Caco-2 (cell line): Measurements from ENCODE around the gene ANKRD2. TPM values are rescaled to one million over a fixed set of nuclear protein-coding genes. Genes with fewer than 3 reads are reported as not detected.

Experiments used
- BruUV-seq: library from RNA; stranded (reverse); fragments of 400-500 nt; replicated peaks from 2 replicates; lab custom pipeline; 2021; lab: Mats Ljungman, UMichigan
- CTCF ChIA-PET: fragments of 300-600 bp; sonication (Branson Sonifier 250); formaldehyde crosslinking; loops from one replicate; lab custom pipeline; 2022; ENCODE audit warnings: antibody characterized with exemption; lab: Charles Lee
- POLR2A ChIA-PET: fragments of 300-600 bp; sonication (Branson Sonifier 250); formaldehyde crosslinking; loops from one replicate; lab custom pipeline; 2022; ENCODE audit warnings: antibody characterized with exemption; lab: Charles Lee
- DNase-seq, 2 experiments: peaks; one replicate each; pipeline versions ENCODE4 v3.0.0 to v3.0.0-alpha.2; 2020 to 2022
- H3K27me3 ChIP-seq: replicated peaks from 2 replicates; pipeline ENCODE4 v1.6.0; 2011; ENCODE audit warnings: low read length; ENCODE audit not compliant: control insufficient read depth, insufficient read depth
- H3K36me3 ChIP-seq: 2 replicates; pipeline ENCODE4 v1.5.1; 2011; ENCODE audit warnings: low read length; ENCODE audit not compliant: control insufficient read depth, insufficient read depth
- H3K4me1 ChIP-seq: fragments of 250-450 bp; sonication (Bioruptor Pico); 2 replicates; pipeline ENCODE4 v1.5.1; 2020; ENCODE audit warnings: mild to moderate bottlenecking
- H3K4me3 ChIP-seq: 2 replicates; pipeline ENCODE4 v1.5.1; 2011; ENCODE audit warnings: low read depth, mild to moderate bottlenecking, control low read depth, low read length
- H3K9me3 ChIP-seq: fragments of 250-450 bp; sonication (Bioruptor Pico); 2 replicates; pipeline ENCODE4 v1.5.1; 2020; ENCODE audit warnings: mild to moderate bottlenecking, moderate library complexity
- H3K27ac Mint-ChIP-seq: one replicate; pipeline ENCODE4 v1.8.0; 2022; ENCODE audit warnings: mixed read lengths; ENCODE audit not compliant: unreplicated experiment
- H3K27me3 Mint-ChIP-seq: one replicate; pipeline ENCODE4 v1.8.0; 2022; ENCODE audit warnings: mixed read lengths; ENCODE audit not compliant: insufficient read depth, unreplicated experiment
- H3K36me3 Mint-ChIP-seq: one replicate; pipeline ENCODE4 v1.8.0; 2022; ENCODE audit warnings: mild to moderate bottlenecking, mixed read lengths; ENCODE audit not compliant: insufficient read depth, unreplicated experiment
- H3K4me1 Mint-ChIP-seq: one replicate; pipeline ENCODE4 v1.8.0; 2022; ENCODE audit warnings: low read depth, mixed read lengths; ENCODE audit not compliant: unreplicated experiment
- H3K4me3 Mint-ChIP-seq: one replicate; pipeline ENCODE4 v1.8.0; 2022; ENCODE audit warnings: mild to moderate bottlenecking, moderate library complexity, mixed read lengths; ENCODE audit not compliant: unreplicated experiment
- H3K9me3 Mint-ChIP-seq: one replicate; pipeline ENCODE4 v1.8.0; 2022; ENCODE audit warnings: mixed read lengths; ENCODE audit not compliant: unreplicated experiment
- CTCF ChIP-seq, 2 experiments: fragments of 200-600 bp in 1 of 2; IDR thresholded peaks; 1 replicate in 1 of 2; 2 replicates in 1 of 2; pipeline versions ENCODE4 v1.5.1 to v1.8.0; 2011 to 2022; ENCODE audit warnings: antibody characterized with exemption in 1 of 2, control low read depth in 1 of 2, inconsistent platforms in 1 of 2, low read depth in 1 of 2, low read length in 1 of 2, mild to moderate bottlenecking in 1 of 2, moderate library complexity in 1 of 2; ENCODE audit not compliant: insufficient read depth in 1 of 2, severe bottlenecking in 1 of 2, unreplicated experiment in 1 of 2
- intact Hi-C: fragments of 100-400 bp; cut with micrococcal nuclease; formaldehyde crosslinking; loops from one replicate; pipeline ENCODE4 v1.10.0; 2022; ENCODE audit not compliant: unreplicated experiment
- total RNA-seq: library from RNA; stranded (reverse); gene quantifications from 2 replicates; pipeline ENCODE4 v1.2.3, GENCODE V29; 2022

ANKRD2 gene
- total RNA-seq, 1 experiment from 2014 or later = not detected

- intact Hi-C loops = no loop called here
- peaks cover 14% of the 10 kb centered on the region for H3K4me1 Mint-ChIP-seq
- ChIA-PET POLR2A (no interaction called here), CTCF (no interaction called here)
- H3K9me3 Mint-ChIP-seq = no peaks in the 10 kb centered on the region
- Histone ChIP-seq H3K27me3 (no peaks in the 10 kb centered on the region), H3K9me3 (no peaks in the 10 kb centered on the region), H3K36me3 (no peaks in the 10 kb centered on the region), H3K4me3 (no peak overlapping the region), H3K4me1 (peaks cover 10% of the 10 kb centered on the region)
- no peak for TF ChIP-seq CTCF (IDR thresholded peaks at IDR 0.05; ENCODE audit: insufficient read depth in 1 of 2, low read depth in 1 of 2, low read length in 1 of 2, severe bottlenecking in 1 of 2, unreplicated experiment in 1 of 2)
- DNase-seq = no peak
- H3K27ac Mint-ChIP-seq = no peak overlapping the region
- H3K27me3 Mint-ChIP-seq = no peaks in the 10 kb centered on the region
- no peak overlapping the region for H3K4me3 Mint-ChIP-seq
- no TSS peak for BruUV-seq
- peaks cover 3% of the 10 kb centered on the region for H3K36me3 Mint-ChIP-seq
Measured at GRCh38 chr10:97577701-97578100, 5.1 kb downstream of the ANKRD2 start.

GRCh38 chr10:97578171-97578844, 5.7 kb downstream of the ANKRD2 start:
- Mint-ChIP-seq H3K4me3 (no peak overlapping the region), H3K4me1 (peaks cover 8% of the 10 kb centered on the region), H3K27me3 (no peaks in the 10 kb centered on the region), H3K27ac (no peak overlapping the region), H3K9me3 (no peaks in the 10 kb centered on the region), H3K36me3 (no peaks in the 10 kb centered on the region)
- peaks cover 7% of the 10 kb centered on the region; the same call in 1 of the 2 replicates for H3K4me1 ChIP-seq
- no peak overlapping the region for H3K4me3 ChIP-seq
- TF ChIP-seq CTCF (IDR thresholded peaks at IDR 0.05; ENCODE audit: insufficient read depth in 1 of 2, low read depth in 1 of 2, low read length in 1 of 2, severe bottlenecking in 1 of 2, unreplicated experiment in 1 of 2) = no peak
- H3K9me3 ChIP-seq = no peaks in the 10 kb centered on the region
- intact Hi-C loops = no loop called here
- ChIA-PET CTCF (no interaction called here), POLR2A (no interaction called here)
- BruUV-seq = no TSS peak
- no peaks in the 10 kb centered on the region for H3K27me3 ChIP-seq
- DNase-seq = no peak
- no peaks in the 10 kb centered on the region for H3K36me3 ChIP-seq

GRCh38 chr10:97580421-97581367, 8.1 kb downstream of the ANKRD2 start:
- intact Hi-C loops = no loop called here
- Mint-ChIP-seq H3K4me3 (no peak overlapping the region), H3K27me3 (no peaks in the 10 kb centered on the region), H3K27ac (no peak overlapping the region), H3K36me3 (no peaks in the 10 kb centered on the region), H3K4me1 (peaks cover 8% of the 10 kb centered on the region), H3K9me3 (no peaks in the 10 kb centered on the region)
- Histone ChIP-seq H3K27me3 (no peaks in the 10 kb centered on the region), H3K4me1 (peaks cover 17% of the 10 kb centered on the region), H3K9me3 (no peaks in the 10 kb centered on the region), H3K36me3 (no peaks in the 10 kb centered on the region), H3K4me3 (no peak overlapping the region)
- TF ChIP-seq CTCF (IDR thresholded peaks at IDR 0.05; ENCODE audit: insufficient read depth in 1 of 2, low read depth in 1 of 2, low read length in 1 of 2, severe bottlenecking in 1 of 2, unreplicated experiment in 1 of 2) = no peak
- no TSS peak for BruUV-seq
- DNase-seq = no peak
- ChIA-PET POLR2A (no interaction called here), CTCF (interaction anchor here (1.1 kb wide), 1 partner anchor 8 kb away, joined by 3 read pairs; the partner anchor contains the start of gene ANKRD2)
